Panc1 (cell line): Measurements from ENCODE around the gene MRPS23. TPM values are rescaled to one million over a fixed set of nuclear protein-coding genes. Genes with fewer than 3 reads are reported as not detected.

Experiments
- ATAC-seq: fragments of 200-7000 bp; cut with Tn5 transposase; 2 replicates; pipeline ENCODE4 v1.9.1; 2020; ENCODE audit warnings: mild to moderate bottlenecking, moderate library complexity
- BruUV-seq: library from RNA; stranded (reverse); fragments of 400-500 nt; replicated peaks from 2 replicates; lab custom pipeline; 2021; lab: Mats Ljungman, UMichigan
- CTCF ChIA-PET: fragments of 300-600 bp; sonication (Branson Sonifier 250); formaldehyde crosslinking; loops from one replicate; lab custom pipeline; 2022; ENCODE audit warnings: antibody characterized with exemption; lab: Charles Lee
- POLR2A ChIA-PET: fragments of 300-600 bp; sonication (Branson Sonifier 250); formaldehyde crosslinking; loops from one replicate; lab custom pipeline; 2022; ENCODE audit warnings: antibody characterized with exemption; lab: Charles Lee
- DNase-seq: peaks from one replicate; pipeline ENCODE4 v3.0.0-alpha.2; 2010; ENCODE audit warnings: low read depth, low spot score
- H3K27ac ChIP-seq: 2 replicates; pipeline ENCODE4 v1.5.1; 2011; ENCODE audit warnings: mild to moderate bottlenecking, low read length, inconsistent platforms
- H3K27me3 ChIP-seq: fragments of 200-500 bp; sonication (Bioruptor generic); 2 replicates; pipeline ENCODE4 v1.6.0; 2014; ENCODE audit warnings: low read length, inconsistent platforms; ENCODE audit not compliant: control insufficient read depth, insufficient read depth
- H3K36me3 ChIP-seq: fragments of 200-500 bp; sonication (Bioruptor generic); 2 replicates; pipeline ENCODE4 v1.5.1; 2014; ENCODE audit warnings: inconsistent platforms, mild to moderate bottlenecking, low read length, moderate library complexity; ENCODE audit not compliant: control insufficient read depth, insufficient read depth
- H3K4me1 ChIP-seq: 2 replicates; pipeline ENCODE4 v1.5.1; 2011; ENCODE audit warnings: inconsistent platforms, mild to moderate bottlenecking, low read length, moderate library complexity; ENCODE audit not compliant: control insufficient read depth, insufficient read depth
- H3K4me3 ChIP-seq, 2 experiments: 2 replicates each; pipeline ENCODE4 v1.5.1; 2011 to 2012; ENCODE audit warnings: low read depth in 2 of 2, low read length in 2 of 2, mild to moderate bottlenecking in 2 of 2, inconsistent platforms in 1 of 2, moderate library complexity in 1 of 2
- H3K9me3 ChIP-seq: fragments of 200-500 bp; sonication (Bioruptor generic); 2 replicates; pipeline ENCODE4 v1.5.1; 2014; ENCODE audit warnings: low read depth, mild to moderate bottlenecking, inconsistent platforms, low read length, moderate library complexity; ENCODE audit not compliant: control insufficient read depth, insufficient read depth
- CTCF ChIP-seq: fragments of 450-650 bp; IDR thresholded peaks from 2 replicates; pipeline ENCODE4 v1.5.1; 2017; ENCODE audit warnings: mild to moderate bottlenecking
- POLR2AphosphoS5 ChIP-seq: IDR thresholded peaks from 2 replicates; pipeline ENCODE4 v1.6.1; 2012; ENCODE audit warnings: mild to moderate bottlenecking, low read depth, low read length, moderate library complexity
- REST ChIP-seq, 2 experiments: IDR thresholded peaks; 2 replicates each; pipeline ENCODE4 v1.6.1; 2011 to 2012; ENCODE audit warnings: low read depth in 2 of 2, control low read depth in 1 of 2, low read length in 1 of 2, mild to moderate bottlenecking in 1 of 2, moderate library complexity in 1 of 2; ENCODE audit not compliant: insufficient read depth in 1 of 2
- SIN3A ChIP-seq: IDR thresholded peaks from 2 replicates; pipeline ENCODE4 v1.6.1; 2012; ENCODE audit warnings: low read depth, mild to moderate bottlenecking, low read length, moderate library complexity, borderline replicate concordance; ENCODE audit not compliant: insufficient read depth
- TCF7L2 ChIP-seq: IDR thresholded peaks from 2 replicates; pipeline ENCODE4 v1.6.1; 2011; ENCODE audit warnings: mild to moderate bottlenecking, low read depth, low read length, inconsistent platforms
- in situ Hi-C: cut with HindIII; loops from 2 replicates; pipeline ENCODE4 v1.10.0; 2016; ENCODE audit warnings: low sequenced_read_pairs, low pct_unique_long_range_greater_than_20kb
- intact Hi-C: fragments of 100-400 bp; cut with micrococcal nuclease; formaldehyde crosslinking; loops from one replicate; pipeline ENCODE4 v1.10.0; 2022; ENCODE audit not compliant: unreplicated experiment
- total RNA-seq: library from RNA; stranded (reverse); gene quantifications from one replicate; pipeline ENCODE4 v1.2.1, GENCODE V29; 2021; ENCODE audit not compliant: unreplicated experiment

Gene MRPS23
- total RNA-seq, 1 experiment from 2014 or later: 85.4 TPM

GRCh38 chr17:57873261-57874057, 23.6 kb upstream of the MRPS23 start:
- H3K27ac ChIP-seq: peak overlapping the region; percentile 95
- CTCF ChIA-PET: no interaction called here
- in situ Hi-C loops (no loop called here), intact Hi-C loops (no loop called here)
- POLR2A ChIA-PET: no interaction called here
- H3K4me3 ChIP-seq: no peak overlapping the region
- ATAC-seq (no peak), DNase-seq (no peak)
- no TSS peak for BruUV-seq
- H3K4me1 ChIP-seq: peaks cover 74% of the 10 kb centered on the region
- H3K9me3 ChIP-seq: no peaks in the 10 kb centered on the region
- H3K36me3 ChIP-seq: peaks cover 3% of the 10 kb centered on the region; the same call in 1 of the 2 replicates
- H3K27me3 ChIP-seq: no peaks in the 10 kb centered on the region
- no peak for TF ChIP-seq SIN3A
- TF ChIP-seq POLR2AphosphoS5: no peak
- no peak for TF ChIP-seq REST (IDR thresholded peaks at IDR 0.05; ENCODE audit: insufficient read depth in 1 of 2, low read depth in 2 of 2, low read length in 1 of 2)
- no peak for TF ChIP-seq TCF7L2
- no peak for TF ChIP-seq CTCF

GRCh38 chr17:57872536-57872935, 22.7 kb upstream of the MRPS23 start:
- Histone ChIP-seq H3K4me3 (no peak overlapping the region), H3K9me3 (no peaks in the 10 kb centered on the region), H3K27ac (peak overlapping the region; percentile 95; the same call in 1 of the 2 replicates), H3K4me1 (peaks cover 76% of the 10 kb centered on the region), H3K36me3 (peaks cover 3% of the 10 kb centered on the region; the same call in 1 of the 2 replicates), H3K27me3 (no peaks in the 10 kb centered on the region)
- ChIA-PET CTCF (no interaction called here), POLR2A (interaction anchor here (0.6 kb wide), 1 partner anchor 79 kb away, joined by 11 read pairs; no protein-coding TSS in a partner anchor)
- in situ Hi-C loops (no loop called here), intact Hi-C loops (no loop called here)
- no peak for TF ChIP-seq POLR2AphosphoS5
- no peak for TF ChIP-seq TCF7L2
- BruUV-seq: no TSS peak
- no peak for ATAC-seq
- no peak for DNase-seq

GRCh38 chr17:57871863-57872262, 22.0 kb upstream of the MRPS23 start:
- Histone ChIP-seq H3K27me3 (no peaks in the 10 kb centered on the region), H3K4me3 (no peak overlapping the region), H3K36me3 (peaks cover 3% of the 10 kb centered on the region; the same call in 1 of the 2 replicates), H3K4me1 (peaks cover 72% of the 10 kb centered on the region), H3K27ac (peak overlapping the region; percentile 18; the same call in 1 of the 2 replicates), H3K9me3 (no peaks in the 10 kb centered on the region)
- TF ChIP-seq TCF7L2: no peak
- TF ChIP-seq REST (IDR thresholded peaks at IDR 0.05; ENCODE audit: insufficient read depth in 1 of 2, low read depth in 2 of 2, low read length in 1 of 2): no peak
- no peak for TF ChIP-seq CTCF
- no peak for TF ChIP-seq POLR2AphosphoS5
- no peak for TF ChIP-seq SIN3A
- no peak for ATAC-seq
- no peak for DNase-seq
- intact Hi-C loops (no loop called here), in situ Hi-C loops (no loop called here)
- ChIA-PET CTCF (no interaction called here), POLR2A (interaction anchor here (0.6 kb wide), 1 partner anchor 80 kb away, joined by 11 read pairs; no protein-coding TSS in a partner anchor)
- BruUV-seq: no TSS peak
